ENCODE results near the gene FIZ1.

FIZ1 gene

GRCh38 chr19:55542292-55542855, 56.9 kb downstream of the FIZ1 start:
- DNase-seq (ENCODE audit: insufficient read length) = no peak
- no peak for FAIRE-seq
- TF ChIP-seq TAF1 (IDR thresholded peaks at IDR 0.05; ENCODE audit: borderline replicate concordance, low read depth, low read length) (no peak), POLR2AphosphoS5 (IDR thresholded peaks at IDR 0.05; ENCODE audit: low read depth, low read length) (no peak), POLR2A (IDR thresholded peaks at IDR 0.05; ENCODE audit: low read depth, low read length) (no peak)
